SK-MEL-5 (cell line): Measurements from ENCODE around the gene SMIM41. TPM values are rescaled to one million over a fixed set of nuclear protein-coding genes. Genes with fewer than 3 reads are reported as not detected.
A peak's percentile ranks its signal among the peaks of the same experiment; 100 is the strongest.

Source experiments
- DNase-seq: peaks from one replicate; pipeline ENCODE4 v3.0.0-alpha.2; 2016; ENCODE audit warnings: low read depth, low spot score
- in situ Hi-C: cut with HindIII; loops from 2 replicates; pipeline ENCODE4 v1.10.0; 2016; ENCODE audit warnings: low sequenced_read_pairs, high pct_unique_total_duplicates, low pct_unique_long_range_greater_than_20kb
- total RNA-seq: library from RNA; depleted of rRNA; stranded (reverse); fragments of >200 nt; shearing (Covaris generic); gene quantifications from 2 replicates; pipeline ENCODE4 v1.2.3, GENCODE V29; 2014; rRNA removed

Gene SMIM41
- total RNA-seq, 1 experiment from 2014 or later, result not detected

DNA sequence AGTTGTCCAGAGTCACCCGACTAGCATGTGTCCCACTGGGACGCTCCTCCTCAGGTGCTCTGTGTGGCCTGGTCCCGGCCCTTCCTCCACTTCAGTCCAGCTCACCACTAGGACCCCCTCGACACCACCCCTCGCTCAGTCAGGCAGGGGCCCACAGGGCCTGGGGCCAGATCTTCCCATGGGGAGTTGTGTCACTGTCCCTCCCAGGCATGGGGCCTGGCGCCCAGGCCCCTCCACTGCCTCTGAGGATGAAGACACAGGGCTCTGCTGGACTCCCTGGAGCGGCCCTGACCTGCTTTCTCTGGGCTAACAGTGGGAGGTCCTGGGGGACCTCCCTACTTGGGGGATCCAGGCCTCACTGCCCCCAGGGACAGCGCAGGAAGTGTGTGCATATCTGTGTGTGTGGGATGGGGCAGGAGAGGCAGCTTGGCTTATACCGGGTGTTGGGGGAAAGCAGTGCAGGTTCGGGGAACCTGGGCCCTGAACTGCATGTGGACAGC lies 68.5 kb downstream of the SMIM41 start:
- DNase-seq, result no peak
- in situ Hi-C loops, result no loop called here

DNA sequence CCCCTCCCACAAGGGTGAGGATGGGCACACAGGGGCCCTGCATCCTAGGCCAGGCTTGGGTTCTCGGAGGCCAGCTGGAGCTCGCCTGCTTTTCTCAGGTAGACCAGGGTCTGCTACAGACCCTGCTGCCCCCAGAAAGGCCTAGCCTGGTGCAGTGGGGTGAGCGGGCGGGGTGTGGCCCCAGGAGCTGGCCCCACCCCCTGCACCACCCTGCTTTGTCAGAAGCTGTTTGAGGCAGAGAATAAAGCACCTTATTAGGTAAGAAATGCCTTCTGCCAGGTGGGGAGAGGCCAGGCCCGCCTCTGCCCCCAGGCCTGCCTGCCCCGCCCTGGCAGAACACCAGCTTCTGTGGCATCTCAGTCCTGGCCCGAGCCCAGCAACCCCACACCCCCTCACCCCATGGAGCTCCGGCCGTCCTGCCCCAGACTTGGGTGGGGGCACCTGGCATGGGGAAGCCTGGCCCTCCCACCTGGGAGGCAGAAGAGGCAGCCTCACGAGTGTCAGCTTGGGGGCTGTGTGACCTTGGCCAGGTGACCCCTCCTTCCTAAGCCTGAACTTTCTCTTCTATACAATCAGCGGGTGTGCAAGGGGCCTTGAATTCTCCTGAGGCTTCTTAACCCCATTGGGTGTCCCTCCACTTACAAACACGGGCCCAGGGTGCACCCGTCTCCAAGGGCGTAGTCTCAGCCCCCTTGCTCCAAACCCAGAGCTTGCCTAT lies 69.1 kb downstream of the SMIM41 start:
- in situ Hi-C loops, result no loop called here
- no peak for DNase-seq

DNA sequence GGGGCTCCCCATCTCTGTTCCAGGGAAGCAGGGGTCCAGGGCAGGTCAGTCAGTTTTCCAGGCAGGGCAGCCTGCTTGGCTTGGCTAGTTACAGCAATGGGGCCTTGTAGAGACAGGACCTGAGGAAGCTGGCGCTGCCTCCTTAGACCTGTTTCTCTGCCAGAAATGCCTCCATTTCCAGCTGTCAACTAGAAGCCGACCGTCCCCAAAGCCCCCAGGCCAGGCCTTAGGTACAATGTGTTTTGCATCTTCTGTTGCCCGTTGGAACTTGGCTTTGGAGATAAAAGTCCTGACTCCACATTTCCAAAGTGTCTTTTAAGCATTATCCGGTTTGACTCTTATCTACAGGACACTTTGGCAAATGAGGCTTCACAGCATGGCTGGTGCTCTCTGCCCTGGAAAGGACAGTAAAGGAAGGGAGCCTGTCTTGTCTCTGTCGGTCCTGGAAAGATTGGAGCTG lies 69.7 kb downstream of the SMIM41 start:
- in situ Hi-C loops, result no loop called here

DNA sequence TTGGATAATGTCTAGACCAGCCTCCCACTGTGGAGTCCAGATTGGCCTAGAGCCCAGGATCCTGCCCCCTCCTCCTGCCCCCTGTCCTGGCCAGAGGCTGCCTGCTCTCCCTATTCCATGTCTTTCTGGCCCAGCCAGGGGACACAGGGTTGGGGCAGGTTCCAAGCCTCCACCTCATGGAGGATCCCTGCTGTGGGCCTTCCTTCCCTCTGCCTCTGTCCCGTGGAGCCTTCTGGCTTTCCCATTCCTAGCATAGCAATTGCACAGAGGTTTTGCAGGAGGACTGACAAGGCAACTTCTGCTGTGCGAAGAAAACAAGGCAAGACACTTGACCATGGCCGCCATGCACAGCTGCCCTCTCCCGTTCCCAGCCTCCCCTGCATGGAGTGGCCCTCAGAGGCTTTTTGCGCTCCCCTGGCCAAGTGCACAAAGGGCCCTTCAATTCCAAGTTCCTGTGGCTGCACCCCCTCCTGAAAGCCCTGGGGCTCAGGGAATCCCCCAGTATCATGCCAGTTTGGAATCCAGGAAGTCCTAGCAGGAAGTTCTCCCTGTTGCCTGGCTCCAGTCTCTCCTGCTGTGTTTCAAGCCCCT lies 70.2 kb downstream of the SMIM41 start:
- DNase-seq, result no peak
- in situ Hi-C loops, result no loop called here

More for the DNA sequence above, 69.7 kb downstream of the SMIM41 start:
- DNase-seq, result no peak

DNA sequence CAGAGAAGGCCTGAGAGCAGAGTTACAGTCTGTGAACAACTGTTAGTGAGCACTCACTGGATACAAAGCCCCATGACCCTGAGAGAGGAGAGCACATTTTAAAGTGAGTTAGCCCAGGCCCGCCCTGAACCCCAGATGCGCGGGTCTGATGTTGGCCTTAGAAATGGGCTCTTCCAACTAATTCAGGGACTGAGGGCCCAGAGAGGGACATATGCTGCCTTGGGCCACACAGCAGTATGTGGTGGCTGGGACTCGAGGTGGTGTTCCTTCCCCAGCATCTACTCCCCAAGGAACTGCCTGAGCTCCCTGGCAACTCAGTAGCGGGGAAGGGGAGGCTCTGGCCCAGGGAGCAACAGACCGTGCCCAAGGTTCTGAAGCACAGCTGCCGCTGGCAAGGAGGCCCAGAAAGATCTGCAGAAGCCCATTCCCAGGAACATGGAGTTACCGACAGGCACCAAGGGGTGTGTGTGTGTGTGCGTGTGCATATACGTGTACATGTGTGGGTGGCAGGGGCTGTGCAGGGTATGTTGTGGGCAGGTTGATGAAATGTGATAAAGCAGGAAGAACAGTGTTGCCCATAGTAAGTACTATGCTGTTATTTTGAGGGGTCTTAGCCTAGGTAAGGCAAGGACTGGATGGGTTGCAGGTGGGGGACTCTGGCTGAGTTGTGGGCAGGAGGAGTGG lies 71.8 kb downstream of the SMIM41 start:
- in situ Hi-C loops, result no loop called here

DNA sequence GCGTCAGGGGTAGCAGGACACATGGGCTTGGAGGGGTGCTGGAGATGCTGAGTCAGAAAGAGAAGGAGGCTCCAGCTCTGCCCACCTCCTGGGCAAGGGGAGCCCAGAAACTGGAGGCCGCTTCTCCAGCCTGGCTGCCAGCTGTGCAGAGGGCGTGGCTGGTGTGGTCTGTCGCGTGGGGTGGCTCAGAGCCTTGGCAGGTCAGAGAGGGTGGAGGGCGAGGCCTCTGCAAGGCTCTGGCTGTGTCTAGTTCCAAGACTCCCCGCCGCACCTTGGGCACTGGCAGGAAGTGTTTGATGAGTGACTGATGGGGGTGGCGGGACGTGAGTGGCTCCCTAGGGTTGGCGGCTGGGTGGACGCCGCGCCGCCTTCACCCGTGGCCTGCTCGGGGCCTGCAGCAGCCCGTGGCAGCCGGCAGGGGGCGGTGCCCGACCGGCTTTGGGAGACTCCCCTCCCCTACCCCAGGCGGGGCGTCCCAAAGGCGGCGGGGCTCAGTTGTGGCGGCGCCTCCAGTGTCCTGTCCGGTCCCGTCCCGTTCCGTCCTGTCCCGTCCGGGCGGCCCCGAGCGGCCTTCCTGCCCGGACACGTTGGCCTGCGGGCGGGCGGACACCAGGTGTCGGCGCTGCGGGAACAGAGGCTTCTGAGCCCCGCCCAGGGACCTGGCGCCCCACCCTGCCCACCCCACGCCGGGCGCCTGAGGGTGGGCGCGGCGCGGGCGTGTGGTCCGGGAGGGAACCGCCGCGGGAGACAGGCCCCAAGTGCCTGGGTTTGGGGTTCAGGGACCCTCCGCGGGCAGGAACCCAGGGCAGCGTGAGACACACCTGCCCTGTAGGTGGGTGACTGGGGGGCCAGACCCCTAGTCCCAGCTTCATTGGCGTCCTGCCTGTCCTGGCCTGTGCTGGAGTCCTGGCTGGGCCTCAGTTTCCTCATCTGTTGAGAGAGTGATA lies 72.6 kb downstream of the SMIM41 start:
- in situ Hi-C loops, result no loop called here
- DNase-seq, result peak; percentile 61

More for the DNA sequence above, 71.8 kb downstream of the SMIM41 start:
- DNase-seq, result no peak

DNA sequence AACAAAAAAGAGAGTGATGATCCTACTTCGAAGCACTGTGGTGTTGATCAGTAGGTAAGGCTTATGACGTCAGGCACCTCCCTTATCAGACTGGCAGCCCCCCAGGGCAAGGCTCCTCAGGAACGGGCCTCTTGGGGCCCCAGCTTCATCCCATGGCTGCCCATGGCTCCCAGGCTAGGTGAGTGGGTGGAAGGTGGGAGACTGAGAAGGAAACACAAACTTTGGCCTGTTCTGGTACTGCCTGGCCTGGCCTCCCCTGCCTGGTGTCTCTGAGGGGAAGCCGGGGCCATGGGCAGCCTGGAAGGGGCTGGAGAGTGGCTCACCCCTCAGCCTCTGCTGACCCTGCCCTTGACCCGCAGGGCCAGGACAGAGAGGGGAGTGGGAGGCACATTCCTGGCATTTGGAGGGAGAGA lies 73.4 kb downstream of the SMIM41 start:
- DNase-seq, result no peak
- in situ Hi-C loops, result no loop called here

DNA sequence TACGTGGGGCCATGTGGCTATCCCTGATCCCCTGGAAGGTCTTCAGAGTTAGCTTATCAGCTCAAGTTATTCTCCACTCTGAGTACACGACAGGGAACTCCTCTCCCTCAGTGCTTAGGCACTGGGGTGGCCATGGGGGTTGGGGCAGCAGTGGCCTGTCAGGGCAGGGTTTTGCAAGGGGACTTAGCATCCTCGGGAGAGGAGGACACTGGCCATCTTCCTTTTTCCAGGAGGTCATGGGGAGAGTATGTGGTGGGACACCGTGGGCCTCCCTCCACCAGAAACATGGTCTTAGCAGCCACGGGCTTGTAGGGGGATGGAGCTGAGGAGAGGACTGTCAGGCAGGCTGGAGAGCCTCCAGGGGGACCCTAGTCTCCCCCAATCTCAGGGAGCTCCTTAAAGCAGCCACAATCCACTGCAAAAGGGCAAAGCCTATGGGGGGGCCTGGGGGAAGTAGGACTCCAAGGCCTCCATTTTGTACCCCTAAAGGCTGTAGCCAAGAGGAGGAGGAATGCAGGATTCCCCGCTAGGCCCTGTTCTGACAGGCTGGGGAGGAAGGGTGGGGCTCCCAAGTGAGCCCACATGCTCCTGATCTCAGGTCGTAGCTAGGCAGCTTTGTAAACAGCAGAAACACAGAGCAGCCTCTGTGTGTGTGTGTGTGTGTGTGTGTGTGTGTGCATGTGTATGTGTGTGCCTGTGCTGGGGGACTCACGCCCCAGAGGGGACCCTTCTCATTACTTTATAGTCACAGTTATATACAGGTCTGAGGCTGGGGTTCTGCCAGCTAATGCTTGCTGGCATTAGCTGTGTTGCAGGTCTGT lies 75.8 kb downstream of the SMIM41 start:
- no peak for DNase-seq
- in situ Hi-C loops, result no loop called here

DNA sequence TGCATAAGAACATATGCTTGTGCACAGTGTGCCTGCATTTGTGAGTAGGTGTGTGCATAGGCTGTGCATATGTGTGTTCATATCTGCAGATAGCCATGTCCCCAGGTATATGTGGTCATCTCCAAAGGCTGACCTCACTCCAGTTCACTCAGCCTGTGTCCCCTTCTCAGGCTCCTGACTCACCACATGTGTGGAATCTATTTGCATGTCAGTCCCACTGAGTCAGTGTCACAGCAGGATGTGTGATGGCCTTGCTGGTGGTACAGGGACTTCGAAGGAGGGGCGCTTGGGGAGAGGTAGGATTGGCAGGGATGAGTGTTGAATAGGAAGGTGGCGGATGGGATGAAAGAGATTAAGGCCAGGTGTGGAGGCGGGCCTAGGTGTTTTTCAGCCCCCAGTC lies 76.8 kb downstream of the SMIM41 start:
- DNase-seq, result no peak
- in situ Hi-C loops, result no loop called here

DNA sequence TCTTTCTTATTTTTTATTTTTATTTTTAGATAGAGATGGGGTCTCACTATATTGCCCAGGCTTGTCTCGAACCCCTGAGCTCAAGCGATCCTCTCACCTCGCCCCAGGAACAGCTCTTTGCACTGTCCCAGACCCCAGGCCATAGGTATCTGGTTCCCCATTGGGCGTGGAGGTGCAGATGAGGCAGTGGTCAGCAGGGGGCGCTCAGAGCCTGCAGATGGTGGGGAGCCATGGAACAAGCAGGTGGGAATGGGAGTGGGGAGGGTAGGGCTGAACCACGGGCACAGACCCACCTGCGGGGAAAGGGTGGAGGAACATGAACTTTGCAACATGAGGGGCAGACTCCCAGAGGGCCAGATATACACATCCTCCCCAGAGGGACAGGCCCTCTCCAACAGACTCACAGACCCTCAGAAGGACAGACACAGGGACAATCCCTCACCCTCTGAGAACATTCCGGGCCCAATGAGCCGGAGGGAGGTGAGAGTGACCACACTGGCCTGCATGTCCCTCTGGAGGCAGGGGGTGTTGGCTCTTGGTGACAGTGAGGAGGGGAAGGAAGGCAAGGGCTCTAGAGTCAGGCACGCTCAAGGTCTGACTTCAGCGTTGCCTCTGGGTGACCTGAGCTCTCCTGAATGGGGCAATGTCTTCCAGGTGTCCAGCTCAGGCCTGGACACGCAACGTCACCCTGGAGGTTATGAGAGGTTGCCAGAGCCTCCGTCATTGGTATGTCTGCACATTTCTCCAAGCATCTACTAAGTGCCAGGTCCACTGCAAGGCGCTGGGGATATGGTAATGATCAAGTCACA lies 77.5 kb downstream of the SMIM41 start:
- DNase-seq, result peak; percentile 77
- in situ Hi-C loops, result no loop called here

DNA sequence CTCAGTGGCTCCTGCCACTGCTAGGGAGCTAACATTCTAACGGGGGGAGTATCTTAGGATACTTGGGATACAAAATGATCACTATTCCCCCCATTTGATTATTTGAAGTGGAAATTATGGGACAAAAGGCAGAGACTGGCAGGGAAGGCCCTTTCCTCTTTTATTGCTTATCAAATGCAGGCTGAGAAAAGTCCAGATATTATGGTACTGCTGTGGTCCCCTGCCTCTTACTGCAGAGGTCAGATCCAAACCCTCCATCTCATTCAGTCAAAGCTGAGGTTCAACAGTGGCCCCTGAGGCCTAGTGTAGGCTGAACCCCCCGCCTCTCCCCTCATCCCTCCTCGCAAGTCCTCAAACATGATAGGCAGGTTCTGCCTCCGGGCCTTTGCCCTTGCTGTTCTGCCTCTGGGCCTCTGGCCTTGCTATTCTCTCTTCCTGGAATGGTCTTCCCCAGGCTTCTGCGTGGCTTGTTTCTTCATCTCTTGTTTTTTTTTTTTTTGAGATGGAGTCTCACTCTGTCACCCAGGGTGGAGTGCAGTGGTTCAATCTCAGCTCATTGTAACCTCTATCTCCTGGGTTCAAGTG lies 78.2 kb downstream of the SMIM41 start:
- in situ Hi-C loops, result no loop called here
- DNase-seq, result no peak

Other genes starting within 250 kb of the SMIM41 start
- gene FIGNL2, start 231.0 kb upstream of the SMIM41 start, total RNA-seq, result 0.21 and 0.24 TPM in 2 replicates
- gene ANKRD33, start 191.6 kb upstream of the SMIM41 start, total RNA-seq, result not detected in 2 replicates
- gene ACVRL1, start 172.2 kb upstream of the SMIM41 start, total RNA-seq, result 0.05 TPM in 1 of 2 replicates, not detected in the other
- 6.3 and 6.4 TPM in 2 replicates for gene ACVR1B, start 128.0 kb upstream of the SMIM41 start, total RNA-seq
- 25.5 and 26.7 TPM in 2 replicates for gene TAMALIN, start 72.8 kb upstream of the SMIM41 start, total RNA-seq
- 33.5 and 35.4 TPM in 2 replicates for gene NR4A1, start 28.3 kb upstream of the SMIM41 start, total RNA-seq
- 90.4 and 104 TPM in 2 replicates for gene ATG101, start 9.7 kb upstream of the SMIM41 start, total RNA-seq
- gene KRT80, start 112.3 kb downstream of the SMIM41 start, total RNA-seq, result 0.11 TPM in 2 replicates
- gene KRT7, start 153.5 kb downstream of the SMIM41 start, total RNA-seq, result not detected in 2 replicates
- not detected in 2 replicates for gene KRT86, start 194.9 kb downstream of the SMIM41 start, total RNA-seq
- 0.16 TPM in 1 of 2 replicates, not detected in the other for gene KRT81, start 211.8 kb downstream of the SMIM41 start, total RNA-seq
- not detected in 2 replicates for gene KRT83, start 241.7 kb downstream of the SMIM41 start, total RNA-seq